ENCODE results near the gene TRIM40. TPM values are rescaled to one million over a fixed set of nuclear protein-coding genes. Genes with fewer than 3 reads are reported as not detected.
A peak's percentile ranks its signal among the peaks of the same experiment; 100 is the strongest.

TRIM40 gene
- total and polyA plus RNA-seq, 2 of the 13 experiments (the other 11 are each of a cell fraction or from before 2014, with no cell fraction given), result 0.58 TPM; not detected in 1

DNA sequence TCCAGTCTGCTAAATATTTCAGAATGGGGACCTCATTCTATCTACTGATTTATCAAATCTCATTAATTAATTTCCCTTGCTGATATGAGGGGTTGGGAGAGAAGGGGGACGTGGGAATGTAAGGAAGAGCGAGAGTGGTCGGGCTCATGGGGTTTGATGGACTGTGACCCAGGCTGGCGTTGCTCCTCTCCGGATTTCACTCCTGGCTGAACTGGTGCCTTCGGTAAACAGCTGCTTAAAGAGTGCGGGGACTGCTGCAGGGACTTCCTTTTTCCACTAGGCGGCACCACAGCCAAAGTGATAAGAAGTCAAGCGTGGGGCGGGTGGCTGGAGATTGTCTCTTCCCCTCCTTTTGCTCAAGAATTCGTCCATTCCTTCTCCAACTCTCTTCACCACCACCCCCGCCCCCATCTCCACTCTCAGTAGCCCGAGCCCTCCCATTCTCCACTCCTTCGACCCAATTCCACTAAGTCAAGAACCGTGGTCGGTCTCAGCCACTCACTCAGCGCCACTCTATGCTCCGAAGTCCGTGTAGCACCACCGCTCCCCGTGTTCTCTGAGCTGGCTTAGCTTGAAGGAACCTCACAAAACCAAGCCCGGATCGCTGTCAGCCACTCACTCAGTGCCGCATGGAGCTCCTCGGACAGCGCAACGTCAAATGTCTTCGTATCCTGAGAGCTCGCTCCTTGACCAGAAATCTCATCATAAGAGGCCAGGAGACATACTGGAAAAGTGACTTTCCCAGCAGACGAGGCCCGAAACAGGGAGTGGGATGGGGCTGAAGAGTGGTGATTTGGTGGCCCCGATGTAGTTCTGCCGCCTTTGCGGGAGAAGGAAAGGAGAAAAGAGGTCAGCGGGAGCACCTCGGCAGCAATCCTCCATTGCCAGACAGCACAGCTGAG, 32.7 kb upstream of the TRIM40 start (continued):
- TF ChIP-seq ZNF382 (CRISPR knock-in tag; IDR thresholded peaks at IDR 0.05; ENCODE audit: borderline replicate concordance), result no peak
- TF ChIP-seq DPF2 (CRISPR knock-in tag; IDR thresholded peaks at IDR 0.05; ENCODE audit: borderline replicate concordance, low read depth), result no peak; the same call in 1 of the 2 replicates
- TF ChIP-seq ATAD3A (CRISPR knock-in tag; IDR thresholded peaks at IDR 0.05), result no peak
- TF ChIP-seq MXD4 (CRISPR knock-in tag; IDR thresholded peaks at IDR 0.05), result peak; percentile 63
- peak; percentile 76; the same call in 1 of the 2 replicates for TF ChIP-seq YEATS2 (CRISPR knock-in tag; IDR thresholded peaks at IDR 0.05; ENCODE audit: borderline replicate concordance)
- TF ChIP-seq, protein P1, sequence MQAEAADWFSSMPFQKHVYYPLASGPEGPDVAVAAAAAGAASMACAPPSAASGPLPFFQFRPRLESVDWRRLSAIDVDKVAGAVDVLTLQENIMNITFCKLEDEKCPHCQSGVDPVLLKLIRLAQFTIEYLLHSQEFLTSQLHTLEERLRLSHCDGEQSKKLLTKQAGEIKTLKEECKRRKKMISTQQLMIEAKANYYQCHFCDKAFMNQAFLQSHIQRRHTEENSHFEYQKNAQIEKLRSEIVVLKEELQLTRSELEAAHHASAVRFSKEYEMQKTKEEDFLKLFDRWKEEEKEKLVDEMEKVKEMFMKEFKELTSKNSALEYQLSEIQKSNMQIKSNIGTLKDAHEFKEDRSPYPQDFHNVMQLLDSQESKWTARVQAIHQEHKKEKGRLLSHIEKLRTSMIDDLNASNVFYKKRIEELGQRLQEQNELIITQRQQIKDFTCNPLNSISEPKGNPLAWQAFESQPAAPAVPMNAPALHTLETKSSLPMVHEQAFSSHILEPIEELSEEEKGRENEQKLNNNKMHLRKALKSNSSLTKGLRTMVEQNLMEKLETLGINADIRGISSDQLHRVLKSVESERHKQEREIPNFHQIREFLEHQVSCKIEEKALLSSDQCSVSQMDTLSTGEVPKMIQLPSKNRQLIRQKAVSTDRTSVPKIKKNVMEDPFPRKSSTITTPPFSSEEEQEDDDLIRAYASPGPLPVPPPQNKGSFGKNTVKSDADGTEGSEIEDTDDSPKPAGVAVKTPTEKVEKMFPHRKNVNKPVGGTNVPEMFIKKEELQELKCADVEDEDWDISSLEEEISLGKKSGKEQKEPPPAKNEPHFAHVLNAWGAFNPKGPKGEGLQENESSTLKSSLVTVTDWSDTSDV (CRISPR knock-in tag; IDR thresholded peaks at IDR 0.05), result no peak
- no peak for TF ChIP-seq MYNN (CRISPR knock-in tag; IDR thresholded peaks at IDR 0.05; ENCODE audit: low read depth)
- TF ChIP-seq, protein P2, sequence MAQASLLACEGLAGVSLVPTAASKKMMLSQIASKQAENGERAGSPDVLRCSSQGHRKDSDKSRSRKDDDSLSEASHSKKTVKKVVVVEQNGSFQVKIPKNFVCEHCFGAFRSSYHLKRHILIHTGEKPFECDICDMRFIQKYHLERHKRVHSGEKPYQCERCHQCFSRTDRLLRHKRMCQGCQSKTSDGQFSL (CRISPR knock-in tag; IDR thresholded peaks at IDR 0.05), result 0 out of 2 replicates have a peak, but pooled peaks have one; percentile 30
- TF ChIP-seq, protein P3, sequence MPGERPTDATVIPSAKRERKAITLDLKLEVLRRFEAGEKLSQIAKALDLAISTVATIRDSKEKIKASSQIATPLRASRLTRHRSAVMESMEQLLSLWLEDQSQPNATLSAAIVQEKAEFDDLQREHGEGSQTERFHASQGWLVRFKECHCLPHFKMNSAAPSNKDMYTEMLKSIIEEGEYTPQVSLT (CRISPR knock-in tag; IDR thresholded peaks at IDR 0.05; ENCODE audit: borderline replicate concordance, low read depth), result 0 out of 2 replicates have a peak, but pooled peaks have one; percentile 50
- TF ChIP-seq ZMYM2 (CRISPR knock-in tag; IDR thresholded peaks at IDR 0.05), result no peak
- no peak for TF ChIP-seq ZBTB42 (CRISPR knock-in tag; IDR thresholded peaks at IDR 0.05)
- TF ChIP-seq, protein P4, sequence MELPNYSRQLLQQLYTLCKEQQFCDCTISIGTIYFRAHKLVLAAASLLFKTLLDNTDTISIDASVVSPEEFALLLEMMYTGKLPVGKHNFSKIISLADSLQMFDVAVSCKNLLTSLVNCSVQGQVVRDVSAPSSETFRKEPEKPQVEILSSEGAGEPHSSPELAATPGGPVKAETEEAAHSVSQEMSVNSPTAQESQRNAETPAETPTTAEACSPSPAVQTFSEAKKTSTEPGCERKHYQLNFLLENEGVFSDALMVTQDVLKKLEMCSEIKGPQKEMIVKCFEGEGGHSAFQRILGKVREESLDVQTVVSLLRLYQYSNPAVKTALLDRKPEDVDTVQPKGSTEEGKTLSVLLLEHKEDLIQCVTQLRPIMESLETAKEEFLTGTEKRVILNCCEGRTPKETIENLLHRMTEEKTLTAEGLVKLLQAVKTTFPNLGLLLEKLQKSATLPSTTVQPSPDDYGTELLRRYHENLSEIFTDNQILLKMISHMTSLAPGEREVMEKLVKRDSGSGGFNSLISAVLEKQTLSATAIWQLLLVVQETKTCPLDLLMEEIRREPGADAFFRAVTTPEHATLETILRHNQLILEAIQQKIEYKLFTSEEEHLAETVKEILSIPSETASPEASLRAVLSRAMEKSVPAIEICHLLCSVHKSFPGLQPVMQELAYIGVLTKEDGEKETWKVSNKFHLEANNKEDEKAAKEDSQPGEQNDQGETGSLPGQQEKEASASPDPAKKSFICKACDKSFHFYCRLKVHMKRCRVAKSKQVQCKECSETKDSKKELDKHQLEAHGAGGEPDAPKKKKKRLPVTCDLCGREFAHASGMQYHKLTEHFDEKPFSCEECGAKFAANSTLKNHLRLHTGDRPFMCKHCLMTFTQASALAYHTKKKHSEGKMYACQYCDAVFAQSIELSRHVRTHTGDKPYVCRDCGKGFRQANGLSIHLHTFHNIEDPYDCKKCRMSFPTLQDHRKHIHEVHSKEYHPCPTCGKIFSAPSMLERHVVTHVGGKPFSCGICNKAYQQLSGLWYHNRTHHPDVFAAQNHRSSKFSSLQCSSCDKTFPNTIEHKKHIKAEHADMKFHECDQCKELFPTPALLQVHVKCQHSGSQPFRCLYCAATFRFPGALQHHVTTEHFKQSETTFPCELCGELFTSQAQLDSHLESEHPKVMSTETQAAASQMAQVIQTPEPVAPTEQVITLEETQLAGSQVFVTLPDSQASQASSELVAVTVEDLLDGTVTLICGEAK (IDR thresholded peaks at IDR 0.05), result no peak
- TF ChIP-seq, protein P4 (CRISPR knock-in tag; IDR thresholded peaks at IDR 0.05), result no peak
- TF ChIP-seq FLYWCH1 (CRISPR knock-in tag; IDR thresholded peaks at IDR 0.05), result no peak
- no peak for TF ChIP-seq ATF7-NPFF (CRISPR knock-in tag; IDR thresholded peaks at IDR 0.05; ENCODE audit: low read depth)
- no peak for TF ChIP-seq ZSCAN20 (CRISPR knock-in tag; IDR thresholded peaks at IDR 0.05; ENCODE audit: borderline replicate concordance)

Measured in HepG2 (cell line).